Activated T-cell treated with anti-CD3 and anti-CD28 coated beads for 4 hours (primary cell): ENCODE results near the gene PRR13.
A peak's percentile ranks its signal among the peaks of the same experiment; 100 is the strongest.
"Not testable (repeated sequence)": the region's sequence is repeated elsewhere in the genome, so short reads cannot be mapped to it uniquely, and the experiment has no call there.

Experiments
- DNase-seq: peaks from one replicate; pipeline ENCODE4 v3.0.0-alpha.2; 2020

The PRR13 gene

DNA sequence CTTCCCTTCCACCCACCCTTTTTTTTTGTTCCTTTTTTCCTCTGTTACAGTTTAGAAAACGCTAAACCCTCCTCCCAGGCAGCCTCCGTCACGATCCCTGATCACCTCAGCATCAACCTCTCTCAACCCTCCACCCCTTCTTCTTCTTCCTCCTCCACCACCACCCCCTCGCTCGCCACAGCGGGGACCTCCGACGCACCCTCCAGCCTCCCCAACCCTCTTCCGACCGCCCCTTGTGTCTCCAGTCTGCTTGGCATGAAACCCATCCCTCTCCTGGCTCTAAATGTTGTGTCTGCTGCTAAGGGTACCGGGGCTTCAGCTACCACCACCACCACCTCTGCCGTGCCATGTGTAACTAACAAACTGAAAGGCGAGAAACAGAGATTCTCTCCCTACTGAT, 33.3 kb downstream of the PRR13 start:
- no peak for DNase-seq

DNA sequence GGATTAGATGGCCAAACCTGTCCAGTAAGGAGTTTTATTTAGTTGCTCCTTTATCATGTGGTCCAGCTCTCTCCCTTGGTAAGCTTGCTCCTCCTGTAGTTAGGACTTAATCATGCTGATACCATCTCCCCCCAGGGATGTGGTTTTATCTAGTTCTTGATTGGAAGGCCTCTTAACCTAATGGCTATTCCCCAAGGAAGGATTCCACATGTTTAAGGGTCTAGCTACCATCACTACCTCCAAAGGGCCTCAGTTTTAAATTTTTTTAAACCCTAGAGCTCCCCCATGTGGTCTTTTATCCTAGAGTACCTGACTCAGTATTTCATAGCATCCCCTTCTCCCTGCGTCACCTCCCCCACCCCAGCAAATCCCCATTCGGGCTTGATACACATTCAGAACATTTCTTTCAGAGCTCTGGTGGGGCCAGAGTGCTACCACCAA, 35.3 kb downstream of the PRR13 start:
- DNase-seq = no peak

DNA sequence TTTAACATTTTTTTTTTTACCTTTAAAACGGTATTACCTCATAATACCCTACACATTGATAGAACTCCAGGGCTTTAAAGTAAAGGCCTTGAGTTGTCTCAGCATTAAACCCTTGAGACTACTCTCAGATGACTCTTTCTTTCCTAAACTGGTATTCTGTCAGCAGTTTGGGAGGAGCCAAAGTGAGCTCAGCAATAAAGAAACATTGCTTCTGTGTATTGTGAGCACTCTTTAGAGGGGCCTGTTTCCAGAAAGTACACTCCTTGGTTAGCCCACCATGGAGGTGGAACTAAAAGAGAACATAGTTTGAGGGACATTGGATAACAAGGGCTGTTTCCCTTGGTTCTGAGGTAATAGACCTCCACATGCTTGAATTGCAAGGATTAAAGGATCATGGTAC, 37.3 kb downstream of the PRR13 start:
- no peak for DNase-seq

DNA sequence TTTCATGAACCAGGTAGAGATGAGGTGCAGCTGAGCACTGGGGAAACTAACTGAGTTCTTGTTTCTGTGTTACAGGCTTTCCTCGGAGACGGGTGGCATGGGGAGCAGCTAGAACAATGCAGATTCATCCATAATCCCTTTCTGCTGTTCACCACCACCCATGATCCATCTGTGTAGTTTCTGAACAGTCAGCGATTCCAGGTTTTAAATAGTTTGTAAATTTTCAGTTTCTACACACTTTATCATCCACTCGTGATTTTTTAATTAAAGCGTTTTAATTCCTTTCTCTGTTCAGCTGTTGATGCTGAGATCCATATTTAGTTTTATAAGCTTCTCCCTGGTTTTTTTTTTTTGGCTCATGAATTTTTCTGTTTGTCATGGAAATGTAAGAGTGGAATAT, 37.8 kb downstream of the PRR13 start:
- no peak for DNase-seq

DNA sequence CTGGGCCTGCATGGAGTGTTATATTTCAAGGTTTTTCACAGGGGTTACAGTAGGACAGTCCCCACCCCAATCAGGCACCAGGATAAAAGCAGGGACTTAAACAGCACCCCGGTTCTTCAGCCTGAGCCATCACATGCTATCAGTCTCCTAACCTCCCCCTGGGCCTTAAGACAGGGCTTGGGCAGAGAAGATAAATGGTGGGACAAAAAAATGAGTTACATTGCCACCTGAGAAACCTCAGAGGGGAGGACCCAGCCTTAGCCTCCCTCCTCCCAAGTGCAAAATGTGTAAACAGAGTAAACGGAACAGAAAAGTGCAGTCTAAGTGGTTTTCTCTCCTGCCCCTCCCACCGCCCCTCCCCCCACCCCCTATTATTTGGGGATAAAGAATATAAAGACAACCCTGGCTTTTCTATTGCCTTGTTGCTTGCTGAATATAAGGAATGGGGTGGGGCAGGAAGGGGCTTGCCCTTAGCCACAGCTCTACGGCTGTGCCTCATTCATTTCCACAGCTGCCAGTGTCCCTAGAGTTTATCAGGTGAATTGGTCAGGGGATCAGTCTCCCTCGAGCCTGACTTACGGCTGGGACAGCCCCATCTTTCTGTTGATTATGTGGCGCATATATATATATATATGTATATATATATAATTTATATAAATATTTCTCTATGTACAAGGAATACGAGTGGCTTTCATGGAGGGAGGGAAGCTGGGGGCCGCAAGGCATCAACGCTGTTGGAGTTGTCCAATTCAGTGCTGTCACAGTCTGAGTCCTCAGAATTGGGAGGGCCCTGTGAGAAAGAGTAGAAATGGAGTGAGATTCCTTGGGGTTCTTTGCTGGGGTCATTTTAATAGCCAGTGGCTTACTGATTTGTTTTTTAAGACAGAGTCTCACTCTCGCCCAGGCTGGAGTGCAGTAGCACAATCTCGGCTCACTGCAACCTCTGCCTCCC, 39.2 kb downstream of the PRR13 start:
- DNase-seq = no peak

DNA sequence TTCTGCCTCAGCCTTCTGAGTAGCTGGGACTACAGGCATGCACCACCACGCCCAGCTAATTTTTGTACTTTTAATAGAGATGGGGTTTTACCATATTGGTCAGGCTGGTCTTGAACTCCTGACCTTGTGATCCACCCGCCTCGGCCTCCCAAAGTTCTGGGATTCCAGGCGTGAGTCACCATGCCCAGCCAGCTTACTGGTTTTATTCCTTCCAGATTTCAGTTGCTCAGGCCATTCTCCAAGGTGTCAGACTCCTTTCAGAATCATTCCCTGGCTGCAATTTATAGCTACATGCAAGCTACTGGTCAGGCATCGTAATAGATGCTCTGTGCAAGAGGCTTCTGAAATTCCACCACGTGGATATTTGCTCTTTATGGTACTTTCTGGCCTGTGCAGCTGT, 39.9 kb downstream of the PRR13 start:
- not testable (repeated sequence) for DNase-seq

DNA sequence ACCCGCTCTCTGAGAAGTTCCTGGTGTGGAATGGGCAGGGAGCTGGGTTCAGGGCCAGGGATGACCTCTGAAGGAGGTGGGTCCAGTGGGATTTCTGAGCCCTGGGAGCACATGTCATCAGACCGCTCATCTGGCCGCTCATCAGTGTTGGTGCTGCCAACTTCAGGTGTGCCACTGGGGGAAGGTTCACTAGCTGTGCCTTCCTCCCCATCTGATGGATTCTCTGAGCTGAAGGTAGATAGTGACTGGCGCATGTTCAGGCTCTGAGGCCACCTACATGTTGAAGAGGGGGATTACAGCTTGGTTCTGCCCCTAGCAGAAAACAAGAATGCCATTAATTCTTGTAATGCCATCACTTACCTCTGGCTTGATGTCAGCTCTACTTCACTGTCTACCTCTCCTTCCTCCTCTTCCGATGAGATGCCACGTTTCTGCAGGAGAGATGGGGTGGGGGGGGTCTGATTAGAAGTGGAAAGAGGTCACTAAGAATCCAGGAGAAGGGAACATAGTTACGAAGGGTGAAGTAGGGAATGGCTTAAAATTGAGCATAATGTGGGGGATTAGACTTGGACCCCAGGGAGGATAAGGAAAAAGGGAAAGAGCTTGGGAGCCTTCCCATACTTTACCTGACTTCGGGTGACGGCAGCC, 40.5 kb downstream of the PRR13 start:
- no peak for DNase-seq

DNA sequence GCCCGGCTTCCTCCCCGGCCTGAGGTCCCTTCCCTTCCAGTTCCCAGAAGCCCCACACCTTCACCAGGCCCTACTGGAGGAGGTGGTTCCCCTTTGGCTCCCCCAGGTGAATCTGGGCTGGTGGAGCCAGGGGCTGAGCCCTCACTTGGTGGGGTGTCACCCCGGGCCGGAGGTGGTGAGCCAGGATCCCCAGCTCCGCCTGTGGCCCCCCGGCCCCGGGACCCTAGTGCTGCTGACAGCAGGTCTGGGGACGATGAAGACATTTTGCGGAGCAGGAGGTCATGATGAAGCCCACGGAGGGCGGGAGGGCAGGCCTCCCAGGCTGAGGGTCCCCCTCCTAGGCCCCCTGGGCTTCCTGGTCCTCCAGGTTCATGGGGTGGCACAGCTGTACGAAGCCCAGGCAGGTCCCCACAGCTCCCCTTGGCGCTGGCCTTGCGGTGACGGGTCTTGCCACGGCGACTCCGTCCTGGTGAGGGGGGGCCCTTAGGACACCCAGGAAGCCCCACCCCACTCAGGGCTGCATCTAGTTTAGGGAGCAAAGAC, 41.2 kb downstream of the PRR13 start:
- no peak for DNase-seq

DNA sequence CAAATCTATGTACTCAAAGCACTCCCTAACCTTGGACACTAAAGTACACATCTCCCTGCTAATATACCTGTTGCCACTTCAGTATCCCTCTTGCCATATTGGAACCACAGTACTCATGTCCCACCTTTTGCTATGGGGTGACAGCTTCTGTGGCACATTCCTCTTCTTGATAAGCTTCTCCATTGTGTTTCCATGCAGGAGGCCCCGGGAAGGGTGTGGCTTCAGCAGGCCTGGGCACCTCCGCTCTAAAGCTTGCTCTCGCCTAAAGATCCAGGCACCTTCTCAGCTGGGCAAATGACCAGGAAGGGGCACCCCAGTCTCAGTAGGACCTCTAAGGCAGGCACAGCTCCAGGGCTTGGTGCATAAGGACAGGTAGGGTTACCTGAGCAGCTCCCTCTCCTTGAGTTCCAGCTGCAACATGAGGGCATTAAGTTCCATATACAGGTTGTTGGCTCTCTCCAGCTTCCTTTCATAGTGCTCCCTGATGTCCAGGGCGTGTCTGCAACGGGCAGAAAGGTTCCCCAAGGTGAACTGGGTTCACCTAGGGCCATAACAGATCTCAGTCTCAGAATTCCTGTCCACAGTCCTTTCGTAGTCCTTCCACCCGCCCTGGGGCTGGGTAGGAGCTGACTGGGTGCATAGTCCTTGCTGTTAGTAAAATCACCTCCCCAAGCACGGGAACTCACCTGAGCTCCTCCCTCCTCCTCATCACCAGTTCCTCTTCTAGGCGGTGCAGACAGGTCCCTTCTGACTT, 41.9 kb downstream of the PRR13 start:
- DNase-seq = no peak

DNA sequence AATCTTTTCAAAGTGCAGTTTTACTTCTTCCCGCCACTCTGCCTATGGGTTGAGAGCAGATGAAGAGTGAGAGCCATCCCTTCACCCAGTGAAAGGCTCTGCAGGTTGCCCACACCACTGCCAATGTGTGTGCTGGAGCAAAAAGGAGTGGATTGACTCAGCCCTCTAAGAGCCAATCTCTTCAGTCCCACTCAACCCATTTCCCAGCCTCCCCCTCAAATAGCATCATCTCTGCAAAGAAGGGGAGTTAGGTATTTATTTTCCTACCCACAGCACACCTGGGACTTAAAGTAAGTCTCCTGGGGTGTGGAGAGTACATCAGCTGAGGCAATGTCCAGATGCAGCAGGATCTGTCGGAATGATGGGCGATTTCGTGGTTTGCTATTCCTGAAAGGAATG, 42.4 kb downstream of the PRR13 start:
- DNase-seq = no peak

DNA sequence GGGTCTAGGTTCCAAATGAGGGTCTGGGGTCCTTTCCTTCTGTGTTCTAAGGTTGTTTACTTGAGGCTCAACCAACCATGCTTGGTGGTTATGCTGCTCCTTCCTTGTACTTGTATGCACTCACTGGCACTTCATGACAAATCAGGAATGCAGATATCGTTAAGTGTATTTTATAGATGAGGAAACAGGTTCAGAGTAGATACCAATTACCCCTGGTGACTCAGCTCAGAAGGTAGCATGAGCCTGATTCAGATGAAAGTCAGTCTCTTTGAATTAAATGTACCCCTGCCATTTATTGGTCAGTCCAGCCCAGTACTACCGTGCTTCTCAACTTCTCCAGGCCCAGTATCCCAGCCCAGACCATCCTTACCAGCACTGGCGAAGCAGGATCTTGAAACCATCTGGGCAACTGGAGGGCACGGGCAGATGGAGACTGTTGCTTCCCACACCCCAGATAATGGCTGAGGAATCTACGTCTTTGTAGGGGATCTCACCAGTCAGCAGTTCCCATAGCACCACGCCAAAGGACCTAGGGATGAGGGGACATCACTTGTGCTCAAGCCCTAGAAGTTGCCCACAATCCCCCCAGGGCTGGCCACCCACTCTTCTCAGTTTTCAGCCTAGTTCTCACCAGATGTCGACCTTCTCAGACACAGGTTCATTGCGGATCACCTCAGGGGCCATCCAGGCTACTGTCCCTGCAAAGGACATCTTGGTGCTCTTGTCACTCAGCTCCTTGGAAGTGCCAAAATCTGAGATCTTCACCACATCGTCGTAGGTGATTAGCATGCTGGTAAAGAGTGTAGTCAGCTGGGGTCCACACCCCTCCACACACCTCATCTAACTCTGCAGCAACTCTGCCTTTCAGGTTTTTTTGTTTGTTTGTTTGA, 43.4 kb downstream of the PRR13 start:
- DNase-seq = no peak

DNA sequence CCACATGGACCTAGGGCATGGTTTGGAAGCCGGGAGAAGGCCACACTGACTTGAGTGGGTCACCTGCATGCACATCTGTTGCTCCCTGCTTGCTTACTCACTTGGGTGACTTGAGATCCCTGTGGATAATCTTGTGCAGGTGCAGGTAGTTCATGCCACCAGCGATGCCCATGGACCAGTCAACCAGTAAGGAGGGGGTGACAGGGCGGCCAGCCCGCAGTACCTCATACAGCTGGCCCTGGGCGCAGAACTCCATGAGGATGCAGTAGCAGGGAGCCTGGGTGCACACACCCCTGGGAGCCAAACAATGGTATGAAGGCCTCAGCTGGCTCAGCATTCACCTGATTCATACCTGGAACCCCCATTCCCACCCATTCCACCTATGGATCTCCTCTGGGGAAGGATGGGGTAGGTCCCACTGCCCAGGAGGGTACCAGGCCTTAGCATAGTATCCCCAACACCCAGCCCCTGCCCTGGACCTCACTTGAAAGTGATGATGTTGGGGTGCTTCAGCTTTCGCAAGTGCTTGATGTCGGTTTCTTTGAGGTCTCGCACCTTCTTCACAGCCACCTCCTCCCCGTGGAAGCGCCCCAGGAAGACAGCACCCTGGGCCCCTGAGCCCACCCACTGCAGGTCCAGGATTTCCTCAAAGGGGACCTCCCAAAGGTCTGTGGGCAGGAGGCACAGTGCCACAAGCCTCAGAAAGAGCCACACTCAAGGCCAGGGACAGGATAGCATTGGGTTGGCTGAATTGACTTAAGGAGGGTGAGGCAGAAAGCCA, 44.6 kb downstream of the PRR13 start:
- DNase-seq = no peak

DNA sequence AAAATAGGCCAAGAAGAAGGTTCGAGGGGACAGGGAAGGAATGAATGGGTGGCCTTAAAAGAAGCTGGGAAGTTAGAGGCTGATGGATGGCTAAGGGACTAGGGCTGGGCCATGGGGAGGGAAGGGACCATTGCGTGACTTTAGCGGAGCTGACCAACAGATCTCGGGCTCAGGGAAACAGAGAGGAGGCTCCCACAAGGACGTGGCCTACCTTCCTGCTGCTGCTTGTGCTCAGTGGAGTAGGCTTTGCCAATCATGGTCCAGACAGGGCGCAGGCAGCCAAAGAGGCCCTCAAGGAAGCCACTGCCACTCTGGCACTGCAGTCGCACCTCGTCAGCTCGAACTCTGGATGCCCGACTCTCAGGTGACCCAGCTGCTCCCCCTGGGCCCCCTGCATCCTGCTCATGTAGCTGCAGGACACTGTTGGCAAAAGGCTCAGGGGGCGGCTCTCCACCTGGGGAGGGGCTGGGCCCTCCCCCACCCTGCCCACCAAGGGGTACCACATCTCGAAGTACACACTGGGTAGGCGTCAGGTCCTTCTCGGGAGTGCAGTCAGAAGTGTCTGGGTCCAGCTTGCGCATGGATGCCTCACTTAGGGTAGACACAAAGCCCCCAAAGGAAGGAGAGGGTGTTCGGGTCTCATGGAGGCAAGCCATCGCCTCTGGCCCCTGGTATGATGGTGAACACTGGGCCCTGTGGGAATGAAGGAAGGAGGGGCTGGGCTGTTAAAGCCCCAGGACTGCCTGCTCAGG, 45.4 kb downstream of the PRR13 start:
- DNase-seq = no peak

DNA sequence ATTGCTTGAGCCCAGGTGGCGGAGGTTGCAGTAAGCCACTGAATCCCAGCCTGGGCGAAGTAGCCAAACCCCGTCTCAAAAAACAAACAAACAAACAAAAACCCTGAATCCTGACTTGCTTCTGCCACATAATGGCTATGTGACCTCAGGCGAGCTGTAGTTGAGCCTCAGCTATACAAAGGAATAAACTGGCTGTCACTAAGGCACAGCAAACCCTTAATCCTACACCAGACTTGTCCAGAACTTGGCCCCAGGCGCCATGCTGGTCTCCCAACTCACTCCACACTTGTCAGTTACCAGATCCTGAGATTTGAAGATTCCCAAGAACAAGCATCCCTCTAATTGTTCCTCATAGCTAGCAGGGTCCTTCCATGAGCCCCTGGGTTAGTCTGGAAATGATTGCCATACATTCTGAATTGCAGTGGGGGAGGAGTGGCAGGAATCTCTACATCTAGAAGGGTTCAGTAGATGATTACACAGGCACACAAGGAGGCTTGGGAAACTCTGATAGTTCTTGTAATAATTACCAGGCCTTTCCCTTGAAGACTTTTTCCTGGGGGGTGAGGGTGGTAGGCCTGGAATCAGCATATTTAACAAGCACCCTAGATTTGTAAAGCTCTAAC, 47.8 kb downstream of the PRR13 start:
- no peak for DNase-seq

DNA sequence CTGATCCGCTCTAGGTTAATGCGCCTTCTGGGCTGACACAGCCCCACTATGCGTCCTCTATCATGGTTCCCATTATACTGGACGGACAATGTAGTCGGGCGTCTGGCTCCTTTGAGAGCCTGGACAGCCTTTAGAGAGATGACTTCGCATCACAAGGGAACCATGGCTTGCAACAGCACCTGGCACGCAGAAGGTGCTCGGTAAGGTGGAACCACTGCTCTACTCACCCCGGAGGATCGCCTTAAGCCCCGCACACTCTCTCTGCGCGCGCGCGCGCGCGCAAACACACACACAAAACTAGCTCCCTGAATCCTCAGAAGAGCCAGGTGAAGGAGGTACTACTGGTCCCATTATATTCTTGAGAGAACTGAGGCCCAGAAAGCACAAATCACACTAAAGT, 50.7 kb downstream of the PRR13 start:
- no peak for DNase-seq

DNA sequence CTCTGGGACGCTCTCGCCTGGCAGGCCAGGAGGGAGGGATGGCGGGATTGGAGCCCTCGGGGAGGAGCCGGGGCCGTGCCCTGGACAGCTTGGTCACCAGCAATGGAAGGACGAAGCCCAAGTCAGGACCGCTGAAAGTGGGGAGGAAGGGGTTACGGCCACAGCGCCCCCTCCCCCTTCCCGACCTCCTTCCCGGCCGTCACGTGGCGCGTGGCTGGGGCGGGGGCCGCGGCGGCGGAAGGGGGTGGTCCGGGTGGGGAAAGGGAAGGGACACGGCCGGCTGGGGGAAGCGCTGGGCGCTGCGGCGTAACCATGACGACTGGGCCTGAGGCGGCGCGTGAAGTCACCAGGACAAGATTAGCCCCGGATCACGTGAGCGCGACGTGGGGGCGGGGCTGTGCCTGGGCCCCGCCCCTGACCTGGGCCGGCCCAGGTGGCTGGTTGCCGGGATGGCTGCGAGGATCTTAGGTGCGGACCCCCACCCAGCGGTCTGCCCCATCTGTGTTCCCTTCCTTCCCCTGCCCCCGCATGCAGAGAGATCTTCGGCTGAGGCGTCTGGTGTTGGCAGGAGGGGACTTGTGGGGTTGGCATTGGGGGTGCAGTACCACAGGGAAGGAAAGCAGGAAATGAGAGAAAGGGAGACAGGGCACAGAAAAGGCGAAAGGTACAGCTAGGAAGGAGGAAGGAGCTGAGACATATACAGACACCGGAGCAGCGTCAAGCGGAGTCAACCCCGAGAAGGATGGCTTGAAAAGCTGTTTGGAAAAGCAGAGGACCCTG, 51.5 kb downstream of the PRR13 start:
- peak; percentile 79 for DNase-seq

DNA sequence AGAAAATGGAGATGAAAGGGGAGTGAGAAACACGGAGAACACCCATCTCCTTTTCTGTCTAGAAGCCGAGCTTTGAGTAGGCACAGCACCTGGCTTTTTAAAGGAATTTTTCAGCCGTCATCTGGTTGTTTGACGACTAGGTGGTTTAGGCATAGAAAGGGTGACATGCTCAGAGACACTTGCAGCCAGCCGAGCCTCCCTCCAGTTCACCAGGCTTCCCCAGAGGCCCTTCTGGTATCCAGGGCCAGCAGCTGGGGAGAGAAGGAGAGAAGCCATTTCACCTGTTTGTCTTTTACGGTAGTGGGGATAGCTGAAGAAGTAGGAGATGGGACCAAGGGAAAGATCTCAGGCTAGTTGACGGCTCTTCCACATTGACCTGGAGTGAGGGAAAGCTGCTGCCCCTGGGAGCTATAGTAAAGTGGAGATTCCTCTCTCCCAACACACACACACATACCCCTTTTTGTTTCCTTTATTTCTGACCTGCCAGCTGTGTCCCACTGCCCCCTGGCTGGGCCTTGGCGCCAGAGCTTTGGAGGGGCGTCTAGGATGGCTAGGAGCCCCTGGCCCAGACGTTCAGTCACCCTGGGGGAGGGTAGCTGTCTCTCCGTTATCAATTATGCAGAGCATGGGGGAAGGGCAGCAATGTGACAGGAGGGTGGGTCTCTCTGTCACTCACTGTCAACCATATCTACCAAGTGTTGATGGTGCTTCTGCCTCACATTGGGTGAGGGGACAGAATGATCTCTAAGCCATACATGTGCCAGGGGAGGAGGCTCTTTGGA, 52.3 kb downstream of the PRR13 start:
- DNase-seq = no peak
